HEK293 (cell line): ENCODE data around the gene PACSIN3.

ENCODE experiments used
- CTCF ChIP-seq: fragments of 450-650 bp; formaldehyde crosslinking; IDR thresholded peaks from 2 replicates; pipeline ENCODE4 v1.5.1; 2016; ENCODE audit warnings: missing biosample characterization, missing genetic modification characterization
- HOXD13 ChIP-seq: sonication (generic); formaldehyde crosslinking; IDR thresholded peaks from 2 replicates; pipeline ENCODE4 v1.8.0; 2022; ENCODE audit warnings: missing genetic modification reagents, borderline replicate concordance
- KLF9 ChIP-seq: fragments of 450-650 bp; formaldehyde crosslinking; IDR thresholded peaks from 2 replicates; pipeline ENCODE4 v1.5.1; 2016; ENCODE audit warnings: missing biosample characterization, missing genetic modification characterization, low read depth
- TCF7L2 ChIP-seq: IDR thresholded peaks from 2 replicates; pipeline ENCODE4 v1.6.1; 2011; ENCODE audit warnings: low read depth, mild to moderate bottlenecking, inconsistent platforms, low read length, moderate library complexity, borderline replicate concordance
- ZBTB17 ChIP-seq: fragments of 450-650 bp; formaldehyde crosslinking; IDR thresholded peaks from 2 replicates; pipeline ENCODE4 v1.5.1; 2016; ENCODE audit warnings: missing biosample characterization, missing genetic modification characterization
- ZNF274 ChIP-seq, 2 experiments: fragments of 200-500 bp in 1 of 2; fragments of 450-650 bp in 1 of 2; sonication (Bioruptor generic) in 1 of 2; formaldehyde crosslinking in 1 of 2; IDR thresholded peaks; 2 replicates each; pipeline versions ENCODE4 v1.5.1 to v1.6.1; 2014 to 2016; ENCODE audit warnings: borderline replicate concordance in 1 of 2, inconsistent platforms in 1 of 2, low read length in 1 of 2, missing biosample characterization in 1 of 2, missing genetic modification characterization in 1 of 2
- ZNF394 ChIP-seq: fragments of 450-650 bp; formaldehyde crosslinking; IDR thresholded peaks from 2 replicates; pipeline ENCODE4 v1.5.1; 2016; ENCODE audit warnings: missing biosample characterization, missing genetic modification characterization, mild to moderate bottlenecking, moderate library complexity, borderline replicate concordance
- ZNF518A ChIP-seq: fragments of 450-650 bp; formaldehyde crosslinking; conservative IDR thresholded peaks from 2 replicates; pipeline ENCODE4 v1.5.1; 2016; ENCODE audit warnings: low read depth, missing biosample characterization, missing genetic modification characterization
- ZNF558 ChIP-seq: fragments of 450-650 bp; formaldehyde crosslinking; IDR thresholded peaks from 2 replicates; pipeline ENCODE4 v1.5.1; 2016; ENCODE audit warnings: missing biosample characterization, missing genetic modification characterization
- ZNF830 ChIP-seq: fragments of 450-650 bp; IDR thresholded peaks from 2 replicates; pipeline ENCODE4 v1.5.0; 2018; ENCODE audit warnings: missing biosample characterization, missing genetic modification characterization, low read depth, mild to moderate bottlenecking, moderate library complexity
- ZSCAN18 ChIP-seq: fragments of 450-650 bp; formaldehyde crosslinking; IDR thresholded peaks from 2 replicates; pipeline ENCODE4 v1.5.1; 2016; ENCODE audit warnings: missing biosample characterization, missing genetic modification characterization

- no peak for TF ChIP-seq ZNF830 (tag by site-specific recombination)
- no peak for TF ChIP-seq KLF9 (tag by site-specific recombination)
- TF ChIP-seq CTCF (tag by site-specific recombination): no peak
- TF ChIP-seq TCF7L2: no peak
- TF ChIP-seq ZNF274 (IDR thresholded peaks at IDR 0.05; ENCODE audit: low read length): no peak
- no peak for TF ChIP-seq ZNF274 (tag by site-specific recombination; IDR thresholded peaks at IDR 0.05; ENCODE audit: borderline replicate concordance)
- no peak for TF ChIP-seq ZBTB17 (tag by site-specific recombination)
- TF ChIP-seq ZSCAN18: no peak
- no peak for TF ChIP-seq ZNF558
- no peak for TF ChIP-seq ZNF518A
- no peak for TF ChIP-seq ZNF394 (tag by site-specific recombination)
- TF ChIP-seq HOXD13: no peak
Measured at GRCh38 chr11:47130543-47130942, 55.7 kb downstream of the PACSIN3 start.
